ENCODE measurements around the gene SEC24A.
A peak's percentile ranks its signal among the peaks of the same experiment; 100 is the strongest.
"Not testable (repeated sequence)": the region's sequence is repeated elsewhere in the genome, so short reads cannot be mapped to it uniquely, and the experiment has no call there.

SEC24A gene

DNA sequence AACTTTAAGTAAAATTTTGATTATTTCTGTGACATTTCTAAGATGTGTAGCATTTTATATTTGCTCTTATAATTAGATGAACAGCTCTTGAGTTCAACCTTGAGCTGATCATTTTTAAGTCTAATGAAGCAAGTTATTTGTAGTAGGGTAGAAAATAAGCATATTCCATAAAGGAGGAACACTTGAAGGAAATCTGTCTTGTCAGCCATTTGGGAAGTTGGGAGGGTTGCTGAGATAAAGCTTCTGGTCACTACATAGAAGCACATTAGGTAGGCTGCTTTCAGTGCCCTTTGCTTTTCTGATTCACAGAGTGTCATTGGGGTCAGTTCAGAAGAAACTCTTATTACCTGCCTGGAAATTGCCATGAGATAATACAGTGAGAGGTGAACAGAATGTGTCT is 44.1 kb downstream of the SEC24A start:
- DNase-seq (ENCODE audit: extremely low read depth, low read depth): no peak
- no peak for TF ChIP-seq CTCF (IDR thresholded peaks at IDR 0.05; ENCODE audit: low read depth, low read length)

DNA sequence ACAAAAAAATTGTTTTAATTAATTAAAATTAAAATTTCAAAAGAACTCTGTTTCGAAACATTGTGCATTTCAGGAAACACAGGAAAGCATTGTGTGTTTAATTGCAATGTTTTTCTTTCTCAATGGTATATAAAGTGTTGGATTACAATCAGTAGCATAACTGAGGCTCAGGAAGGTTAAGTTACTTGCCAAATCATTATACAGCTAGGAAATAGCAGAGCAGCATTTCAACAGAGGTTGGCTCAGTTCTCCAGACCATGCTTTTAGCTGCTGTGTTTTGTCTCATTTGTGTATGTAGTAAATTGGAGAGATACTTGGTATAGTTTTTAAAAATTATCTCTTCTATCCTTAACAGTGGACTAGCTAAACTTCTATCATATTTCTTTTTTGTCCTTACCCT is 59.7 kb downstream of the SEC24A start:
- no peak for TF ChIP-seq CTCF (IDR thresholded peaks at IDR 0.05; ENCODE audit: low read depth, low read length)
- peak; percentile 34 for DNase-seq (ENCODE audit: extremely low read depth, low read depth)

DNA sequence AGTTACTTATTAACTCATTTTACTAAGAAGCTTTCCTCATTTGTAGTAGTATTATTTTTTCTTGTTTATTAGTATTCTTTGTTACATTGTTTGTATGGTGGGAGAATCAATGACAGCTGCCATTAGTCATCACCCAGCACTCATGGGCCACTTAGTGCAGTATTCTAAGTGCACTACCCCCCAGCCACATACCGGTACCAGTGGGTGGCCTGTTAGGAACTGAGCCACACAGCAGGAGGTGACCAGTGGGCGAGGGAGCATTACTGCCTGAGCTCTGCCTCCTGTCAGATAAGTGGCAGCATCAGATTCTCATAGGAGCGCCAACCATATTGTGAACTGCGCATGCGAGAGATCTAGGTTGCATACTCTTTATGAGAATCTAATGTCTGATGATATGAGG is 65.5 kb downstream of the SEC24A start:
- TF ChIP-seq CTCF (IDR thresholded peaks at IDR 0.05; ENCODE audit: low read depth, low read length): no peak
- DNase-seq (ENCODE audit: extremely low read depth, low read depth): no peak

- DNase-seq (ENCODE audit: extremely low read depth, low read depth): no peak
- no peak for TF ChIP-seq CTCF (IDR thresholded peaks at IDR 0.05; ENCODE audit: low read depth, low read length)
Measured at GRCh38 chr5:134714541-134714940, 66.0 kb downstream of the SEC24A start.

DNA sequence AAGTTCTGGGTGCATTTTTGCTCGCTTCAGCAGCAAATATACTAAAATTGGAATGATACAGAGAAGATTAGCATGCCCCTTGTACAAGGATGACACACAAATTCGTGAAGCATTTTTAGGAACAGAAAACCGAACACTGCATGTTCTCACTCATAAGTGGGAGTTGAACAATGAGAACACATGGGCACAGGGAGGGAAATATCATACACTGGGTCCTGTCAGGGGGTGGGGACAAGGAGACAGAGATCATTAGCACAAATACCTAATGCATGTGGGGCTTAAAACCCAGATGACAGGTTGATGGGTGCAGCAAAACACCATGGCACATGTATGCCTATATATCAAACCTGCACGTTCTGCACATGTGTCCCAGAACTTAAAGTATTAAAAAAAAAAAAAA is 66.9 kb downstream of the SEC24A start:
- DNase-seq (ENCODE audit: extremely low read depth, low read depth): not testable (repeated sequence)

GRCh38 chr5:134724872-134725271 is 76.3 kb downstream of the SEC24A start:
- DNase-seq (ENCODE audit: extremely low read depth, low read depth): no peak
- TF ChIP-seq CTCF (IDR thresholded peaks at IDR 0.05; ENCODE audit: low read depth, low read length): no peak

DNA sequence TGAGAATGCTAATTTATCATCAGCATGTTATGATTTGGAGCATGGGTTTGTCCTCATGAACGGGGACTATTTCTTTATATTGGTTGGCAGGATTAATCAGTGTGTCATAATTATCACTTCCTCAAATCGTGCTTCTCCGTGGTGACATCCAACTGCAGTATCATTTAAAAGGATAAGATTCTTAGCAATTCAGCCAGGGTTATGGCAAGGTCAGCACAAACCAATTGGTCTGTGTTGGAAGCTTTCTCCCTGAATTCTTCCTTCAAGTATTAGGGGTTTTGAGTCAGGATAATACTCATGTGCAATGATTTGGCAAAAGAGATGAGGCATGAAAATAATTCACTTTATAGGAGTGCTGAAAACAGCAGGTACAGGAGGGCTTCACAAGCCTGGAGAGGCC is 84.2 kb downstream of the SEC24A start:
- TF ChIP-seq CTCF (IDR thresholded peaks at IDR 0.05; ENCODE audit: low read depth, low read length): no peak
- no peak for DNase-seq (ENCODE audit: extremely low read depth, low read depth)

GRCh38 chr5:134735243-134735642 is 86.7 kb downstream of the SEC24A start:
- no peak for TF ChIP-seq CTCF (IDR thresholded peaks at IDR 0.05; ENCODE audit: low read depth, low read length)
- no peak for DNase-seq (ENCODE audit: extremely low read depth, low read depth)

All from AG09319 (cell line).